Right lobe of liver (tissue), 4 donors: ENCODE data around the gene TEKT4.

Source experiments
- POLR2A ChIP-seq: fragments of 450-650 bp; IDR thresholded peaks from one replicate; pipeline ENCODE4 v1.6.1; 2017; ENCODE audit warnings: antibody characterized with exemption, mild to moderate bottlenecking
- TF ChIP-seq, protein P1 (sequence below), 4 donors: fragments of 200-600 bp in 3 of 4; fragments of 450-650 bp in 1 of 4; IDR thresholded peaks; one replicate each; pipeline versions ENCODE4 v1.5.1 to v1.8.0; 2016 to 2022; ENCODE audit warnings: antibody characterized with exemption in 4 of 4, mild to moderate bottlenecking in 2 of 4
- donor health status: DM: no; HTN: no; CAD: no.
- donor health status: DM: no; HTN: no; CAD: no.
- donor health status: DM: no; HTN: yes; CAD: no.

DNA sequence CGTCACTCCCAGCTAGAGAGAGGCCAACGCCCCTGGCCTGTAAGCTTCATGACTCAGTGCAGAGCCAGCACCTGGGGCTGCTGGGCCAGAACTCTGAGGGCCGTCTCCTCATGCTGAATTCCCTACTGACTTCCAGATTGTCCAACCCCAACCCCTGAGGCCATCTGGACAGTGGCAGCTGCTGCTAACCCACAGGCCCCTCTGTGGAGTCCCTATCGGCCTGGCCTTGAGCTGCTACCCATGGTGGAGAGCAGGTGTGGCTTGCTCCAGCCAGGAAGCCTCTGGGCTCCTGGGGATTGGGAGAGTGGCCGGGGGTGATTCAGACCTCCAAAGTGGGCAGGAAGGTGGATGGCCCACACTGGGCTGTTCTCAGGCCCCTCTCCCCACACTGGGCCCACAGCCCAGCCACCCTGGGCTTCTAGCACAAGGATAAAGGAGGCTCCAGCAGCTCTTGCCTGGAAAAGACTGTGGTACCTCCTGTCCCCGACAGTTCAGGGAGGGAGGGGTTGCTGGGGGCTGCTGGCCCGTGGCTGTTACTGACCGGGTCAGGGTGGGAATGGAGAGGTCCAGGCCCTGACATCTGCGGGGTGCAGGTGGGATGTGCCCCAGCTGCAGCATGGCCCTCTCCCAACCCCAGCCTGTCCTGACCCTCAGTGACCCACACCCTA lies 8.2 kb downstream of the TEKT4 start:
- TF ChIP-seq, protein P1, sequence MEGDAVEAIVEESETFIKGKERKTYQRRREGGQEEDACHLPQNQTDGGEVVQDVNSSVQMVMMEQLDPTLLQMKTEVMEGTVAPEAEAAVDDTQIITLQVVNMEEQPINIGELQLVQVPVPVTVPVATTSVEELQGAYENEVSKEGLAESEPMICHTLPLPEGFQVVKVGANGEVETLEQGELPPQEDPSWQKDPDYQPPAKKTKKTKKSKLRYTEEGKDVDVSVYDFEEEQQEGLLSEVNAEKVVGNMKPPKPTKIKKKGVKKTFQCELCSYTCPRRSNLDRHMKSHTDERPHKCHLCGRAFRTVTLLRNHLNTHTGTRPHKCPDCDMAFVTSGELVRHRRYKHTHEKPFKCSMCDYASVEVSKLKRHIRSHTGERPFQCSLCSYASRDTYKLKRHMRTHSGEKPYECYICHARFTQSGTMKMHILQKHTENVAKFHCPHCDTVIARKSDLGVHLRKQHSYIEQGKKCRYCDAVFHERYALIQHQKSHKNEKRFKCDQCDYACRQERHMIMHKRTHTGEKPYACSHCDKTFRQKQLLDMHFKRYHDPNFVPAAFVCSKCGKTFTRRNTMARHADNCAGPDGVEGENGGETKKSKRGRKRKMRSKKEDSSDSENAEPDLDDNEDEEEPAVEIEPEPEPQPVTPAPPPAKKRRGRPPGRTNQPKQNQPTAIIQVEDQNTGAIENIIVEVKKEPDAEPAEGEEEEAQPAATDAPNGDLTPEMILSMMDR (IDR thresholded peaks at IDR 0.05): no peak
- TF ChIP-seq POLR2A: no peak
